Mammary epithelial cell (primary cell): ENCODE measurements around the gene LINC01488.

Experiments used
- EZH2 ChIP-seq: IDR thresholded peaks from 2 replicates; pipeline ENCODE4 v1.6.1; 2012; ENCODE audit warnings: low read length, inconsistent platforms, borderline replicate concordance
- TF ChIP-seq, protein P1 (sequence below), 2 donors: IDR thresholded peaks in 1 of 2; conservative IDR thresholded peaks in 1 of 2; 2 replicates each; pipeline ENCODE4 v1.5.1; 2011 to 2012; ENCODE audit warnings: inconsistent platforms in 2 of 2, low read length in 2 of 2, mild to moderate bottlenecking in 2 of 2, control low read depth in 1 of 2, low read depth in 1 of 2; ENCODE audit not compliant: insufficient read depth in 1 of 2; ENCODE audit errors: extremely low read depth in 1 of 2

DNA sequence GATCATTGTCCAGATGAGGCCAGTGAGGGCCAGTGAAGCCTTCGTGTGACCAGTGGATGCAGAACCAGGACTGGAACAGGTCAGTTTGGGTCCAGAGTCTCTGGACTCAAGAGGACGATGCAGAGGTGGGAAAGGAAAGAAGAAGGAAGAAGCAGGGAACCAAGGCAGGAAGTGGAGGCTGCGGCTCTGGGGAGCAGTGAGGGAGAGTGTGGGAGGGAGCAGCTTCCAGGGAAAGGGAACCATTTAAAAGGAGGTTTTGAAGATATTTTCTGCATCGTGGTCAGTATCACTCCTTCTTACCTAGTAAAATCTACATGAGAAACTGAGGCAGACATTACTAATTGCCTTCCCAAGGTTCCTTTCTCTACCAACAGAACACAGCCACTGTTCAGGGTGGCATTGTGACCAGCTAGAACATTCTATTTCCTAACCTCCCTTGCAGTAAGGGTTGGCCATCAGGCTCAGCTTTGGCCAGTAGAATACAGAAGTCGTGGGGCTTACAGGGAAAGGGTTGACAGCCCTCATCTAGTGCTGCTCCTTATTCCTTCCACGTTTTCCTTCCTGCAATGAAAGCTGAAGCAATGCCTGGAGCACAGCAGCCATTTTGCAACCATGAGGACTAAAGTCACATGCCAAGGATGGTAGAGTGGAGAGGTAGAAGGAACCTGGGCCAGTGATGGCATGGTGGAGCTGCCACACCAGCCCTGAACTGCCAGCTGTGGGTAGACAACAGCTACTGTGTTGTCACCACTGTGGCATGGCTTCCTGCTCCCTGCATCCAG, 29.1 kb upstream of the LINC01488 start:
- TF ChIP-seq, protein P1, sequence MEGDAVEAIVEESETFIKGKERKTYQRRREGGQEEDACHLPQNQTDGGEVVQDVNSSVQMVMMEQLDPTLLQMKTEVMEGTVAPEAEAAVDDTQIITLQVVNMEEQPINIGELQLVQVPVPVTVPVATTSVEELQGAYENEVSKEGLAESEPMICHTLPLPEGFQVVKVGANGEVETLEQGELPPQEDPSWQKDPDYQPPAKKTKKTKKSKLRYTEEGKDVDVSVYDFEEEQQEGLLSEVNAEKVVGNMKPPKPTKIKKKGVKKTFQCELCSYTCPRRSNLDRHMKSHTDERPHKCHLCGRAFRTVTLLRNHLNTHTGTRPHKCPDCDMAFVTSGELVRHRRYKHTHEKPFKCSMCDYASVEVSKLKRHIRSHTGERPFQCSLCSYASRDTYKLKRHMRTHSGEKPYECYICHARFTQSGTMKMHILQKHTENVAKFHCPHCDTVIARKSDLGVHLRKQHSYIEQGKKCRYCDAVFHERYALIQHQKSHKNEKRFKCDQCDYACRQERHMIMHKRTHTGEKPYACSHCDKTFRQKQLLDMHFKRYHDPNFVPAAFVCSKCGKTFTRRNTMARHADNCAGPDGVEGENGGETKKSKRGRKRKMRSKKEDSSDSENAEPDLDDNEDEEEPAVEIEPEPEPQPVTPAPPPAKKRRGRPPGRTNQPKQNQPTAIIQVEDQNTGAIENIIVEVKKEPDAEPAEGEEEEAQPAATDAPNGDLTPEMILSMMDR (conservative IDR thresholded peaks at IDR 0.05 in 1 of 2, IDR thresholded peaks at IDR 0.05 in 1 of 2; ENCODE audit: extremely low read depth in 1 of 2, insufficient read depth in 1 of 2, low read depth in 1 of 2, low read length in 2 of 2), result no peak
- no peak for TF ChIP-seq EZH2
